GM04504 (cell line): ENCODE results near the gene CCDC38.
"Not testable (repeated sequence)": the region's sequence is repeated elsewhere in the genome, so short reads cannot be mapped to it uniquely, and the experiment has no call there.

Experiments used
- DNase-seq: peaks from one replicate; pipeline ENCODE4 v3.0.0-alpha.2; 2012; ENCODE audit warnings: low read depth

CCDC38 gene

DNA sequence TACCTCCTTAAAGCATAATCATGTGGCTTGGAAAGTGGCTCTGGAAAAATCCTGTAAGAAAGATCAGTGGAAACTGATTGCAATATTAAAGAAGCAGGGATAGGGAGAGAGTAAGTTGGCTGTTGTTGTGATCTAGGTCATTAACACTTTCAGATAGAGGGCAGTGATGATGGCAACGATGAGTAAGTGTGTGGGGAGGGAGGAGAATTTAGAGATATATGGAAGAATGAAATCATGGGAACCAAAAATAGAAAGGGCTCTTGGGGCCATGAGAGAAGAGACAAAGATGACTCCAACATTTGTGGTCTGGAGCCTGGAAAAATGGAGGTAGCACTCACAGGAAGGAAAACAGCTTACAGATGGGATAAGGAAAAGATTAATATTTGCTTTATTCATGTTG lies 60.3 kb downstream of the CCDC38 start:
- DNase-seq: no peak

DNA sequence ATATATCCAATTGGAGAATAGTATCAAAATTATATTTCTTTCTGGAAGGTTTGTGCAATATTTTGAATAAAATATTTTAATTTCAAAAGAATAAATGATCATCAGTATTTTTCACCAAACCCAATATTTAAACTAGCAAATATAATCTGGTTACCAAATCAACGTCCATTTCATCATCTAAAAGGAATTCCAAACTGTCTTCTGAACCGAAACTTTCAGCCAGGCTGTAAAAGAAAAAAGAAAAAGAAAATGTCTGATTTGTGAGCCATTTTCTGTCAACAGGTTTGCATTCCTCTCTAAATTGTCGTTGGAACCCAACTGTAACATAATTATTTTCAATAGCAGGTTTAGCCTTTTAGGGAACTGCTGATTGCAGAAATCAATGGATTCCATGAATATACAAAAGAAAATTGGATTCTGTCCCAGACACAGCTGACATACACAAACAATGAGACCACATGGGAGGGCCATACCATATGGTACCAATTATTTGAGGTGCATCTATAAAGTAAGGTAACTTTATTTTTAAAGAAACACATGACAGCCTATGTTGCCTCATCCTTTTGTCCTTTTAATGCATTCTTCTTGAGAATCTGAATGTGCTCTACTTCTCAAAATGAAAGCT lies 61.0 kb downstream of the CCDC38 start:
- no peak for DNase-seq

DNA sequence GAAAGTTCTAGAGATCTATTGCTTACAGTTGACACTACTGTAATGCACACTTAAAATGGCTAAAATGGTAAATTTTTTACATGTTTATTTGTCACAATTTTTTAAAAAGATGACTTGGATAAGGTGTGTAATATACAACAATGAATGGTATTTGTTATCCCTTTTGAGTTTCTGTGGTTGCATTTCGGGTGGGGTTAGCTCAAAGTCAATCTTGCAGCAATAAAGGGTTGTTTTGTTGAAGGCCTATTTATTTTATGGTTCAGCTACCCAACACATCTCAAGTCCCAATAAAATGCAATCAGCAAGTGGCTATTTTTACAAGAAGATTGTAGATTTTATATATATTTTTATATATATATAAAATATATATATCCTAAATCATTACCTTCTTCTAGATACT lies 61.5 kb downstream of the CCDC38 start:
- no peak for DNase-seq

DNA sequence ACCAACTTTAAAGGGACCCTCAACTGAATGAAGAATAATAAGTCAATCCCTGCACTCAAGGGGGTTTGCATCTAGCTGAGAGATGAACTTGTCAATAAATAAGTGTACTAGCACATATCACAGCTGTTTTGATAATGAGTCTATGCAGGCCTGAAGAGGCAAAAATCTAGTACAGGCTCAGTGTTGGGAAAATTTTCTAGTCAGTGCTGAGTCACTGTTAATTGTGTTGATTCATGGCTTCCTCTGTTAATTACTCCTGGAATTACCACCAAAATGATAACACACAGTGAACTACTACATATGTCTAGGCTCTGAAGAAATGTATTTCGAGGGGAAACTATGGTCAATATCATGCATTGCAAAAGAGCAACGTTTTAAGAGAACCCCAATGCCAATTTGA lies 64.8 kb downstream of the CCDC38 start:
- DNase-seq: no peak

DNA sequence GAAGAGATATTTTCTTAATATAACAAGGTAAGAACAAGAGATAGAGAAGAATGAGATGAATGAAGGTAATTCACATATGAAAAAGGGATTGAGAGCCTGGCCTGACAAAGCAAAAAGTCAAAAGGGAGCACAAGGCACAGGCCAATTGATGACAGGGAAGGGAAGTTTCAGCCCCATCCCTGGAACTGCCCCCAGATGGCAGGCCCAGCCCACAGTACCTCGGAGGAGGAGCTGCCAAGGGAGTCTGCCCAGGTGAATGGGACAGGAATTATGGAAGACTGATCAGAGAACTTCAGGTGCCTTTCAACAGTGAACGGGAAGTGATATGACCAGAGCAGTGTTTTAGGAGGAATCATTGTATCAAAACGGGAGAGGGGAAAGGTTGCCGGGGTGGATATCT lies 68.0 kb downstream of the CCDC38 start:
- DNase-seq: no peak

- DNase-seq: no peak
Observed at GRCh38 chr12:95870897-95871296, 71.5 kb downstream of the CCDC38 start.

GRCh38 chr12:95863337-95863736 lies 79.1 kb downstream of the CCDC38 start:
- no peak for DNase-seq

DNA sequence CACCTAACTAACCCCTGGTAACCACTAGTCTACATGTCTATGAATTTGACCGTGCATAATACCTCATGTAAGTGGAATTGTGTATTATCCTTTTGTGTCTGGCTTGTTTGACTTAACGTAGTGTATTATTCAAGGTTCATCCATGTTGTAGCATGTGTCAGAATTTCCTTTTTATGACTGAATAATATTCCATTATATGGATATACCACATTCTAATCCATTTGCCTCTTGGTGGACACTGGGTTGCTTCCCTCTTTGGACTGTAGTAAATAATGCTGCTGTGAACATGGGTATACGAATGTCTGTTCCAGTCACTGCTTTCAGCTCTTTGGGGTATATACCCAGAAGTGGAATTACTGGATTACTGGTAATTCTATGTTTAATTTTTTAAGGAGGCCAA lies 80.4 kb downstream of the CCDC38 start:
- no peak for DNase-seq

DNA sequence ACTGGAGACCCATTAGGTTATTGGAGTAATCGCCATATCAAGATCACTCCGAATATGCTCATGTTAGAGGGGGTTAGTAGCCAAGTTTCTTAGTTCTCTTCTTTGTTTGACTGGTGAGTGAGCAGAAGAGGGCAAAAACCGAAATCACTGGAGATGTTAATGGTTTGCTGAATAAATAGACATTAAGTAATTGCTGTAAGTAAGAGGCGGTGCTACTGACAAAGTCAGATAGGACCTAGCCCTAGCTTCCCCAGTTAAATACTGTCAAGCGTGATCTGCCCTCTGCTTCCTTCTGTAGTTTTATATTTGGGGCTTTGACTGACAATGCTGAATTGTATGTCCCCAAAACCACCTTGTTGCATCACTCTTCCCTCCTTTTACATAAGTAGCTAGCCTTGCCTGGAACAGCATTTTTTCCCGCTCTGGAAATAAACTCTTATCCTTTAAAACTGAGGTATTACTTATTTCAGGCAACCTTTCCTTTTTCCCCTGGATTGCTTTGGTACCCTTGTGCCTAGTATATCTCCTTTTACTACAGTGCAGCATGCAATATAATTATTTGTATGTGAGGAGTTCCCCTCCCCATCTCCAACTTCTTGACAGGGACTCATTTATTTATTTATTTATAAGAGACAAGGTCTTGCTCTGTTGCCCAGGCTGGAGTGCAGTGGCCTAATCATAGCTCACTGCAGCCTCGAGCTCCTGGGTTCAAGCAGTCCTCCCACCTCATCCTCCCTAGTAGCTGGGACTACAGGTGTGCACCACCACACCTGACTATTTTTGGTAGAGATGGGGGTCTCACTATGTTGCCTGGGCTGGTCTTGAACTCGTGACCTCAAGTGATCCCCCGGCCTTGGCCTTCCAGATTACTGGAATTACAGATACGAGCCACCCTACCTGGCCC lies 82.2 kb downstream of the CCDC38 start:
- DNase-seq: no peak

DNA sequence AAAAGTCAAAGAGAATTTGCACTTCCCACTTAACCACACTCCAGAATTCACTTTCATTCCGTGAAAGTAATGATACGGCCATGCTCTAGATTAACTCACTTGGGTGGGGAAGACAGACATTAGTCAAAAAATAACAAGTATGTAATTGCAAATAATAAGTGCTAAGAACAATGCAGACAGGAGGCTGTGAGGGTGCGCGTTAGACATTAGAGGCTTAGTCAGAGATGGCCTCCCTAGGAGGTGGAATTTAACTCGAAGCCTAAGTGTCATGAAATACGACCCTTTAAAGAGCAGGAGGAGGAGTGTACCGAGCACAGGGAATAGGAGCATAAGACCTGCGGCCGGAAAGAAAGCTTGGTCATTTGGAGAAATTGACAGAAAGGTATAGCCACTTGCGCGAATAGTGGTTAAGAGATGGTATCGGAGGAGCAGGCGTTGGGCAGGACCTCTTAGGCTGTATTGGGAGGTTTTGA lies 83.0 kb downstream of the CCDC38 start:
- no peak for DNase-seq

DNA sequence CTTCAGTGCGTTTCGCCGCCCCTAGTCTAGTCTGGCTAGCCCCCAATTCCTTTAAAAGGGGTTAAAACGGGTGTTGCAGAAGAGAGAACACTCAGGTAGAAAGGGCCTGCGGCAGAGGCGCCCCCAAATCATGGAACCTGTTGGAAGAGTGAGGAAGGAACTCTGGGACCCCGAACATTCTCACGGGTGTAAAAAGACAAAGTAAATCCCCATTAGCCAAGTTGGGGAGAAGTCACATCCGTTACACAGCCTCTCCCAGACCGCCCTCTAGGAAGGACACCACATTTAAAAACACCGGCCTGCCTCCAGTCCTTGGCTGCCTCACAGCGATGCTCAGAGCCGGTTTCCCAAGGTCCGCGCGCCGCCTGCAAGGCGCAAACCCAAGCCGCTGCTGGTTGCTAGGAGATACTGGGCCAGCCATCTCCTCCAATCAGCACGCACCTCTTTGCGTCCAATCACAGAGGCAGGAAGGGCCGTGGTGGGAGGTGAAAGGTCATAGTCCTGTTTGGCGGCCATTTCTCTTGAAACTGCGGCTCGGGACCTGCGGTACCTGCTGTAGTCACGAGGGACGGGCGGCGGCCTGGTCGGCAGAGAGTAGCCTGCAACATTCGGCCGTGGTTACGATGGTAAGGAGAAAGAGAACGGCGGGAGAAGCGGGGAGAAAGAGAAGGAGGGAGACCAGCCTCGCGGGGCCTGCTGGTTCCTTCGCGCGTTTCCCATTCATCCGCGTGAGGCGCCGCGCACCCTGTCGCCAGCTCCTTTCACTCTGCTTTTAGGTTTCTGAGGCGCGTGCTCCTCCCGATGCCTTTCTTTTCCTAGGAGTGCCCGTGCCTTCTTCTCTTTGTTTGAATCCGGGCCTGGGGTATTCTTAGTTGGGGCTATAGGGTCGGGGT lies 83.7 kb downstream of the CCDC38 start, which contains the start of gene SNRPF:
Gene SNRPF, plus strand, starts transcription at position 502 of the 893 bp plus-strand sequence. Its CDS starts 122 bp downstream, at position 624.
- peak; percentile 94 for DNase-seq

GRCh38 chr12:95857799-95858198 lies 84.6 kb downstream of the CCDC38 start:
- DNase-seq: no peak

DNA sequence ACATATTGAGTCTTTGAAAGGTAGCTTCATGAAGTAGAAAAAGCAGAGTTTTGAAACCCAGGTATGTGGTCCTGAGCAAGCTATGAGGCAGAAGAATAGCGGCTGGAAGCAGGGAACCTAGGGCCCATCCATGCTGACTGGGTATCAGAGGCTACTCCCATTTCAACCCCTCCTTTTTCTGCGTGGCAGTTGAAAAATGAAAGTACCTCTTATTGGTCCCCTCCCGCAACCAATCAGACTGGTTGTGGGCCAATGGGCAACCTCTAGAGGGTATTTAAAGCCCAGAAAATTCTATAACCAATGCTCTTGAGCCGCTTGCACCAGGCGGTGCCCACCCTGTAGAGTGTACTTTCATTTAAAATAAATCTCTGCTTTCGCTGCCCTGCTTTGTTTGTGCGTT lies 85.3 kb downstream of the CCDC38 start:
- no peak for DNase-seq

DNA sequence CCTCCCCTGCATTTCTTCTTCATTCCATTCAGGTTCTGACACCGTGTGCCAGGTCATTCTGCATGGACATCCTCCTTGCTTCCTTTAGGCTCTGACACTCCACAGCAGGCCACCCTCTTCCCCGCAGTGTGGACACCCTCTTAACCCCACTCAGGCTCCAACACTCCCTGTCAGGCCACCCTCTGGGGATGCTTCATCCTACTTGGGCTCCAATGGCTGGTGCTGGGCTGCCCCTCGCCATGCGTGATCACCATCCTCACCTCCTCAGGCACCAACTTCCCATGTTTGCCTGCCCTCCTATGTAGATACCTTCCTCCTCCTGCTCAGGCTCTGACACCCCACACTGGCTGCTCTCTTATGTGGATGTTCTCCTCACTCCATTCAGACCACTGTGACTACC lies 90.3 kb downstream of the CCDC38 start:
- no peak for DNase-seq

DNA sequence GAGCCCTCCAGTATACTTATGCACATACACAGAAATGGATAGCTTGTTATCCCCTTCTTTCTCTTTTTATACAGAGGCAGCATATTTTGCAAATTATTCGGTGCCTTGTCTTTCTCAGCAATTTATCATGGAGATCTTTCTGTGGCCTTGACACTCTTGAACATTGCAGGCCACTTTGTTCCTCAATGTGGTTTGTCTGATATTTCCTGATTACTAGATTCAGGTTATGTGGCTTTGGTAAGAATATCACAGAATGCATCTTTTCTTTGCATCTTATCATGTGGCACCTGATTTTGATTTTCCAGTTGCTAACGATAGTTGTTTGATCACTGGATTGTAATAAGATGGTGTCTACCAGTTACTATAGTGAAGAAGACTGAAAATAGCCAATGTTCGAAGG lies 90.8 kb downstream of the CCDC38 start:
- DNase-seq: no peak

- DNase-seq: no peak
Observed at GRCh38 chr12:95848575-95849388, 93.6 kb downstream of the CCDC38 start.

DNA sequence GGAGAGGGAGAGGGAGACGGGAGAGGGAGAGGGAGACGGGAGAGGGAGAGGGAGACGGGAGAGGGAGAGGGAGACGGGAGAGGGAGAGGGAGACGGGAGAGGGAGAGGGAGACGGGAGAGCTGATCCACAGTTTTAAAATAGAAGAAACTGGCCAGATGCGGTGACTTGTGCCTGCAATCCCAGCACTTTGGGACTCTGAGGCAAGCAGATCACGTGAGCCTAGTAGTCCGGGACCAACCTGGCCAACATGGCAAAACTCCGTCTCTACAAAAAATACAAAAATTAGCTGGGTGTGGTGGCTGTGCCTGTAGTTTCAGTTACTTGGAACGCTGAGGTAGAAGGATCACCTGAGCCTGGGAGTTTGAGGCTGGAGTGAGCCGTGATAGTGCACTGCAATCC lies 100.0 kb downstream of the CCDC38 start:
- DNase-seq: not testable (repeated sequence)

DNA sequence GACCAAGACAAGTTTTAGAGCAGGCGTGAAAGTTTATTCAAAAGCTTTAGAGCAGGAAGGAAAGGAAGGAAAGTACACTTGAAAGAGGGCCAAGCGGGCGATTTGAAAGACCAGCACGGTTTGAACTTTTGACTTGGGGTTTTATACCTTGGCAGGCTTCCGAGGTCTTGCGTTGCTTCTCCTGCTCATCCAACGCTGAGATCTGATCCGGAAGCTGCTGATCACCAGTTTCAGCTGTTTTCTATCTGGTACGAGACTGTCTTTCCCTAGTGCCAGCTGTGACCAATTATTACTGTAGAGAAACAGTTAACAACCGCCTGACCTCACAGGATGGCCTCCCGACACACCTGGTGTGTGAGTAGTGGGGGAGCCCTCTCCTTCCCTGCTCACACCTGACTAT lies 104.3 kb downstream of the CCDC38 start:
- peak; percentile 60 for DNase-seq

- DNase-seq: no peak
Observed at GRCh38 chr12:95837240-95838038, 105.0 kb downstream of the CCDC38 start.

DNA sequence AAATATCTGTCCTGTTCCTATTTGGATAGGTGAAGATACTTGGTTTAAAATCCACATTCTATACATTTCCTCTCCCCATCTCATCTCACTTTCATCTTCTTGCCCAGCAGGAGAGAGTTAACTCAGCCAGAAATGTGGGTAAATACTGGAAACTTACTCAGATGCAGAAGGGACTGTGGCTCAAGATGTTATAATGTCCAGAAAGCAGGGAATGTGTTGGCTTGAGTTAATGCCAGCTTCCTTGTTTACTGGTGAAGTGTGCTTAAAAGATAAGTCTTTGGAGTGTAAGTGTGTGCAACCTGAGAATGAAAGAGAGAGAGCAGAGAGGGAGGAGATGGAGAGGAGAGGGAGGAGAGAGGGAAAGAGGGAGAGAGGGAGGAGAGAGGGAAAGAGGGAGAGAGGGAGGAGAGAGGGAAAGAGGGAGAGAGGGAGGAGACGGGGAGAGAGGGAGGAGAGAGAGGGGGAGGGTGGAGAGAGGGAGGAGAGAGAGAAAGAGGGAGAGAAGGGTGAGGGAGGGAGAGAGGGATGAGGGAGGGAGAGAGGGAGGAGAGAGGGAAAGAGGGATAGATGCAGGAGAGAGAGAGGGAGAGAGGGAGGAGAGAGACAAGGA lies 105.7 kb downstream of the CCDC38 start:
- no peak for DNase-seq
